NCI-H1417 (cell line): ENCODE measurements around the gene SMOC2.
A peak's percentile ranks its signal among the peaks of the same experiment; 100 is the strongest.
"Not testable (repeated sequence)": the region's sequence is repeated elsewhere in the genome, so short reads cannot be mapped to it uniquely, and the experiment has no call there.

ENCODE experiments used
- DNase-seq, 3 experiments: peaks; one replicate each; lab custom pipeline; 2025; lab: John Stamatoyannopoulos, UW

Gene SMOC2

DNA sequence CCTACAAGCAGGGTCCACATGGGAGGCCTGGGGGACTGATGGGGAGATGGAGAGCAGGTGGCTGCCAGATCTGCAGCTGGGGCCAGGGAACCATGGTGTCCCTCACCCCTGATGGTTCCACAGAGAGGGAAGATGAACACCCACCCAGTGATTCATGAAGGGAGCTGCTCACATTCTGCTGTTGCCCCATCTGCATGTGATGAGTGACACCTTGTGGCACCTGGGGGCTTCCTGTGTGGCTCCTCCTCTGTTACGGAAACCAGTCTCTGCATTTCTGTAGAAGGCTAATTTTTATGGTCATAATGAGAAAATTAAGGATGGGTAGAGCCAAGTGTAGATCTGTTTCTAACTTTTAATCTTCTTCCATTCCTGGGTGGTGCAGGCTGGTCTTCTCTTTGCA lies 217.1 kb downstream of the SMOC2 start:
- peak in 1 of 3 experiments; percentile 22 for DNase-seq

DNA sequence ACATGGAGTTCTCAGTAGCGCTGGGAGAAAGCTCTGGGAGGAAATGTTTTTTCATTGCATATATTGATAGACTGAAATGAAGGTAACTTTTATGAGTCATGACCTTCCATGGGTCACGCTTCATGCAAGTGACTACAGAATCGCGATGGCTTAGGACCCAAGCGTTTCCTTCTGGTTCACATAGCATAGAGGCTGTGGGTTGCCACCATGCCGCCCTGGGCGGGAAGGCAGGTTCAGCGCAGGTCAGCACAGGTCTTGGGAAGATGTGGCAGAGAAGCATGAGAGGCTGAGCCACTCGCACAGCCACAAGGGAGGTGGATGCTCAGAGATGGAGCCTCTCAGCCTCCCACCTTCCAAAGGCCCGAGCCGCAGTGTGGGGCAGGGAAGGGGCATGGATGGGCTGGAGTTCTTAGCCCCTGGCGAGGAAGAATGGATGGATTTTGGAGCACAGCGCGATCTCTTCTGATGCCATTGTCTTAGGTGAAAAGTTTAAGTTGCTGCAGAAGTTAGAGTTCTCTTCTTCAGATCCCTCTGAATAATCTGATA lies 219.5 kb downstream of the SMOC2 start:
- DNase-seq, result no peak

DNA sequence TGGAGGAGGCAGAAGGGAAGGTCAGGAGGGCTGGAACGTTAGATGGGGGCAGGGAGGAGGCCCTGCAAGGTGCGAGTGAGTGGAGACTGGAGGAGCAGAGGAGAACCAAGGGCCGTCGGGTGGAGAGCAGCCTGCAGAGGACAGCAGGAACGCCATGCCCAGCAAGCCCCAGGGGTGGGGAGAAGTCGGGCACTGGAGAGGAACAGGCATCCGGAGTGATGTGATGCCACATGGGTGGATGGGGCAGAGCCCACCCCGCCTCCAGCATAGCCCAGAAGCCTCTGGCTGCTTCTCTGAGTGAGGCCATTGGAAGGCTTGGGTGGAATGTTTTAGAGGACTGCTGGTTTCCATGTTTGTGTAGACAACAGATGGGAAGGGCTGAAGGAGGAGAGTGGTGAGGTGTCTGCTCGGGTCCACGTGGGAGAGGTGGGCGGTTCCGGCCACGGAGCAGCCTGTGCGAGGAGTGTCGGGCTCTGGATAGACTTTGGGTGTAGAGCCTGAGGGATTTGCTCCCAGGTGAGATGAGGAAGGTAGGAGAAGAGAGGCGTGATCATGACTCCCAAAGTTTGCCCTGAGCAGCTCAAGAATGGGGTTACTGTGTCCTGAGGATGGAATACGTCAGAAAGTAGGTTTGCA lies 221.4 kb downstream of the SMOC2 start:
- DNase-seq, result no peak

DNA sequence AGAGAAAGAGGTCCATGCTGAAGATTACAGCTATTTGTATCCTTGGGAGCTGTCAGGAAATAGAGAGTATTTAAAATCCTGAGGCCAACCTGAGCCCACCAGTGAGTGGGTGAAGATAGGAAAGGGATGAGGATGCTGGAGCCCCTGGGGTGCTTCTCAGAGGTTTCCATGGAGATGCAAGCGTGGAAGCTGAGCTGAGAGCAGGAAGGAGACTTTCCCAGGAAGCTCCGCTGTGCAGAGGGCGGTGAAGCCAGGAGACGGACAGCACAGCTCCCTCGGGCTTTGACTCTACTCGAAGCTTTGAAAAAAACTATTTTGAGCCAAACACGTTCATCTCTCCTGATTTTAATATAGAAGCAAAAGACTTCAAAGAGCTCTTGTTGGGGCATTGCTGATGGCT lies 222.1 kb downstream of the SMOC2 start:
- no peak for DNase-seq

DNA sequence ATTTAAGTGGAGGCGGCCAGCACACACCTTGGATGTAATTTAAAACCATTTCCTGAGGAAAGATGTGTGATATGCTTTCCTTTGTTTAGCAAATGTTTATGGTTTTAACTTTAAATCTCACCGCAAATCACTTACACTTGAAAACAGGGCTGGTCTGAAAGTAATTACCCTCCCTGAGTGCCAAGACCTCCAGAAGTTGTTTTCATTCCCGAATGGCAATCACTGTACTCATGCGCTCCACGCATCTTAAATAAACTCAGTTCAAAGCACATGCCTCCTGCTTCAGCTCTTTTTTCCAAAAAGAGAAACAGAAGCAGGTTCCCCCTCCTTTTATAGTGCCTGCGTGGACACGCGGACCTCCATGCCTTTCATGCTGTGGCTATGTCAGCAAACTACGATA lies 224.0 kb downstream of the SMOC2 start:
- peak in 1 of 3 experiments; percentile 71 for DNase-seq

DNA sequence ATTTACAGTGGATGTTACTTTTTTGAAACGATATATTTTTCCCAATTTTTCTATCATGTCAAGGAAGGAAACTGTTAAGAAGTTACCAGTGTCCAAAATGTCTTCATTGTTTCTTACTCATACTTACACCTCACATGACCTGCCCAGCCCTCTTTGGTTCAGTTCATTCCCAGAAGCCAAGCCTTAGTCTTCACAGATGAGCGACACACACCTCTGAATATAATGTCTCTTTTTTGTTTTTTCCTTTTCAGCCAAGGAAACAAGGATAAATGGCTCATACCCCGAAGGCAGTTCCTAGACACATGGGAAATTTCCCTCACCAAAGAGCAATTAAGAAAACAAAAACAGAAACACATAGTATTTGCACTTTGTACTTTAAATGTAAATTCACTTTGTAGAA lies 225.2 kb downstream of the SMOC2 start:
- DNase-seq, result no peak

DNA sequence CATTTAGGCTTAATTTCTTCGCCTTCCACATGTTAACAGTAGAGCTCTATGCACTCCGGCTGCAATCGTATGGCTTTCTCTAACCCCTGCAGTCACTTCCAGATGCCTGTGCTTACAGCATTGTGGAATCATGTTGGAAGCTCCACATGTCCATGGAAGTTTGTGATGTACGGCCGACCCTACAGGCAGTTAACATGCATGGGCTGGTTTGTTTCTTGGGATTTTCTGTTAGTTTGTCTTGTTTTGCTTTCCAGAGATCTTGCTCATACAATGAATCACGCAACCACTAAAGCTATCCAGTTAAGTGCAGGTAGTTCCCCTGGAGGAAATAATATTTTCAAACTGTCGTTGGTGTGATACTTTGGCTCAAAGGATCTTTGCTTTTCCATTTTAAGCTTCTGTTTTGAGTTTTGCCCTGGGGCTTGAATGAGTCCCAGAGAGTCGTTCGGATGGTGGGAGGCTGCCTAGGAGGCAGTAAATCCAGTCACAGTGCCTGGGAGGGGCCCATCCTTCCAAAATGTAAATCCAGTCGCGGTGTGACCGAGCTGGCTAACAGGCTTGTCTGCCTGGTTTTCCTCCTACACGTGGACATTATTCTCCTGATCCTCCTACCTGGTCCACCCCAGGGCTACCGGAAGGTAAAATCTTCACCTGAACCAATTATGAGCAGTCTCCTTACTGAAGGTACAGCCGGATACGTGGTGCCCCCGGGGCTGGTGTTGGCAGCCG lies 225.9 kb downstream of the SMOC2 start:
- DNase-seq, result peak in 1 of 3 experiments; percentile 31

DNA sequence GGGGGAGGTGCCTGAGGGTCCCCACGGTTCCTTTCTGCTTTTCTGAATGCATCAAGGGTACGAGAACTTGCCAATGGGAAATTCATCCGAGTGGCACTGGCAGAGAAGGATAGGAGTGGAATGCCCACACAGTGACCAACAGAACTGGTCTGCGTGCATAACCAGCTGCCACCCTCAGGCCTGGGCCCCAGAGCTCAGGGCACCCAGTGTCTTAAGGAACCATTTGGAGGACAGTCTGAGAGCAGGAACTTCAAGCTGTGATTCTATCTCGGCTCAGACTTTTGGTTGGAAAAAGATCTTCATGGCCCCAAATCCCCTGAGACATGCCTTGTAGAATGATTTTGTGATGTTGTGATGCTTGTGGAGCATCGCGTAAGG lies 226.4 kb downstream of the SMOC2 start:
- no peak for DNase-seq

DNA sequence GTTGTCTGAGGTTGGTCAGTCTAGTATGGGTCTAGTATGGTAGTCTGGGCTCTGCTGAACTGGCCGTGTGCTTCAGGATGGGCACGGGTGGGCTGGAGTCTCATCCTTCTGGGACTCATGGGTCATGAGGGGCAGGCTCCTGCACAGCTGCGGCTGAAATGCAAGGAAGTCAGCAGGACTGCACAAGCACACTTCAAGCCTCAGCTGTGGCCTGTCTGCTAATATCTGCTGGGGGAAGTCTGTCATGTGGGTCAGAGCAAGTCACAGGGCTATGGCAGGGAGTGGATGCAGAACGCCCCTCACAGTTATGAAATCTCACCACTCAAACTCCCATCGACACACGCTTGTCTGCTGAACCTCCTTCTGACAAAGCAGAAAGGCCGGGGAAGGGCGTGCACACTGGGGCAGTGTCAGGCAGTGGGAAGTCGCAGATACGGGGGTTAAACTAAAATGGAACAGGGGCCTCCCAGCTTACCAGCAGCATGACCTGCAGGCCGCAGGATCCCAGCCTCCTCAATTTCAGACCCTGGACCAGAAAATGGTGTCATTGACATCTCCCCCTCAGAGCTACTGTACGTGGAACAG lies 229.5 kb downstream of the SMOC2 start:
- no peak for DNase-seq

DNA sequence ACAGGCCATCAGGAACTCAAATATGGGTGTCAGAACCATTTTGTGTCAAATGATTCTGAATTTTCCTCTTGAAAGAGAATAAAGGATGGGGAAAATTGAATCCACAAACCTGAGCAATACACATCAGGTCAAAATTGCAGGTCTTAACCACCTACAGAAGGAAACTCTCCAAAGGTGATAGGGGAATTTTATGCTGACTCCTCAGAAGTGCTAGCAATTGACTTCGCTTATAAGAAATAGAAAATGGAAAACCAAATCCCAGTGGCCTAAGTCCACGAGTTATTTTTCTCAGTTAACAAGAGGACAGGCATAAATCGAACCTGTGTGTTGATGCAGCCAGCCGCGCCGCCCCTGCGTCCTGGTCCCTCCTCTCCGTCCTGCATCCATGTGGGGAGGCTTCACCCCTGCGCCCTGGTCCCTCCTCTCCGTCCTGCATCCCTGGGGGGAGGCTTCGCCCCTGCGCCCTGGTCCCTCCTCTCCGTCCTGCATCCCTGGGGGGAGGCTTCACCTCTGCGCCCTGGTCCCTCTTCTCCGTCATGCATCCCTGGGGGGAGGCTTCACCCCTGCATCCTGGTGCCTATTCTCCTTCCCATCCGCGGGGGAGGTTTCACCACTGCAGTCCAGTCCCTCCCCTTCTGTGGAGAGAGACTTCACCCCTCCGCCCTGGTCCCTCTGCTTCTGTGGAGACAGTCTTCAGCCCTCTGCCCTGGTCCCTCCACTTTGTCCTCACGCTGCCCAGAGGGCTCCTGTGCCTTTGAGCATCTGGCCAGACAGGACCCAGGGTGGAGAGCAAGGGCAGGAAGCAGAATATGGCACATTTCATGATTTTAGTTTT lies 230.3 kb downstream of the SMOC2 start:
- no peak for DNase-seq

DNA sequence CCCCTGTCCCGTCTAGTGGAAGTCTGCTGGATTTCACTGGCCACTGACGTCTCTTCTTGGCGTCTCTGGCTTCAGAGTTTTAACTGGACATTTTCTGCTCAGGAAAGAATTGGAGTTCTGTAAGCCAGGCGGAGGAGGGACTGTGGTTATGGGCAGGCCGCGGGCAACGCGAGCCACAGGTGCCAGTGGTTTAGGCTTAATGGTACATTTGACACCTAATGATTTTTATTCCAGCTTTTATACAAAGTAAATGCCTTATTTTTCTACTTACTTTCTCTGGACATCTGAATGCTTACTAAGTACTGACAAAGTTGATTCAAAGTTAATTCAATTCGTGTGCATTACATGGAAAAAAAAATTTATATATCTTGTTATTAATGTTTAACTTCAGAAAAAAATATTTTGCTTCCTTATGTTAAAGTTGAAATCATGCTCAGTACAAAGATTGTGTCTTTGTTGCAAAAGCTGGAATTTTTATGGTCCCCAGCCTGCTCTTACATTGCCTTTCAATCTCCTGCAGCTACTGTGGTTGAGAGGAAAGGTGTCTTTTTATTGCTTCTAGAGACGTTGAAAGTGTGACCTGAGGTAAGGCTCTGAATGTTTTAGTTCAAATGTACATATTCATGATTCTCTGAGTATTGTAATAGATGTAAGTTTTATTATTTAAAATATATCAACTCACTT lies 231.0 kb downstream of the SMOC2 start:
- DNase-seq, result no peak

DNA sequence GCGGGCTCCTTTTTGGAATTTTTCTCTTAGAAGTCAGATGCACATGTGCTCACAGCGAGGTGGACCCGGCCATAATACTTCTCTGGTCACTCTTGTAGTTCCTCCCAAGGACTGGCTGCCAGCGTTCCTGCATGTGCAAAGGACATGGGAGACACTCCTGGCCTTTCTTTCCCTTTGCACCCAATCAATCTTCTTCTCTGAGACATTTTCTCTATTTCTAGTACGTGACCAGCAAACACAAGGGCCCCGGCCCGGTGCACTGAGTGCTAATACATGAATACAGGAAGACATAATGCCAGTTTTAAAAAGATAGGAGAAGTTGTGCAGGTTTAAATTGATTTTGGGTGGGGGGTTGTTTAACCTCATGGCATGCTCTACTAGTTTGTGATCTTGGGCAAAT lies 233.6 kb downstream of the SMOC2 start:
- no peak for DNase-seq

DNA sequence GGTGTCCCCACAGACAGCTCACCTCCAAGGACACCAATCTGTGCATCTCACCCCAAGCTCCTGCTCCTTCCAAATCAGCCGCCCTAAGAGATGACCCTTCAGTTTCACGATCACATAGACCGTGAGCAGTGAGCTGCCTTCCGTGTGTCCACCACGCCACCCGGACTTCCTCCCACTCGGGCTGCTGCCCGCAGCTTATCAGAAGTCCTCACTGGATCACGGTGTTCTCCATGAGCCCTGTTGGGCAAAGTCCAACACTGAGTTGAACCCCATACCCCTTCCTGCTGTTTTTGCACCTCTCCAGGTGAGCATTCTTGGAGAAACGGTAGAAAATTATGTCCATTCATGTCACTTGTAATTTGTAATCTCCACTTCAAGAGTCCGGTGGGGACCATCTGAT lies 234.4 kb downstream of the SMOC2 start:
- no peak for DNase-seq

DNA sequence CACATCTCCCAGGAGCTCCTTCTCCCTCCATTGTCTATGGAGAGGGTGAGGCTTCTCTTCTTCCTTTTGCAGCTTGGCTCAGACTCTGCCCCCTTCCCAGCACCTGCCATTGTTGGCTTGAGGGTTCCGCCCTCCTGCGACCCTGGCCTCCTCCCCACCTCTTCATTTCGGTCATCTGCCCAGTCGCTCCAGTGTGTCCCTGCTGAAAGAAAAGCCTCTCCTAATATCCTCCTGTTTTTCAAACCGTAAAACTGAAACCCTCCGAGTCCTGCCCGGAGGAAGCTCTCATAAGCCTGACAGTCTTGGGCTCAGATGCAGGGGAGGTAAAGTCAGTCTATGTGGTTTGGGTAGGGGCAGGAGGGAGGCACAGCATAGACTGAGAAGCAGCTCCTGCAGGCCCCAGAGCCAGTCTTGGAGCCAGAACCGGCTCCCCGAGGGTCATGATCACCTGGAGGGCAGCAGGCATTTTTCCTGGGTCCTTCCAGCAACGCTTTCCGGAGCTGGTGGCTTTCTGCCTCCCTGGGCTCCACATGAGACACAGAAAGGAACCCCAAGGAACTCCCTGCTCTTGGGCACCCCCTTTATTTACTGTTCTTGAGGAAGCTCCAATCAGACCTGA lies 235.1 kb downstream of the SMOC2 start:
- DNase-seq, result no peak

DNA sequence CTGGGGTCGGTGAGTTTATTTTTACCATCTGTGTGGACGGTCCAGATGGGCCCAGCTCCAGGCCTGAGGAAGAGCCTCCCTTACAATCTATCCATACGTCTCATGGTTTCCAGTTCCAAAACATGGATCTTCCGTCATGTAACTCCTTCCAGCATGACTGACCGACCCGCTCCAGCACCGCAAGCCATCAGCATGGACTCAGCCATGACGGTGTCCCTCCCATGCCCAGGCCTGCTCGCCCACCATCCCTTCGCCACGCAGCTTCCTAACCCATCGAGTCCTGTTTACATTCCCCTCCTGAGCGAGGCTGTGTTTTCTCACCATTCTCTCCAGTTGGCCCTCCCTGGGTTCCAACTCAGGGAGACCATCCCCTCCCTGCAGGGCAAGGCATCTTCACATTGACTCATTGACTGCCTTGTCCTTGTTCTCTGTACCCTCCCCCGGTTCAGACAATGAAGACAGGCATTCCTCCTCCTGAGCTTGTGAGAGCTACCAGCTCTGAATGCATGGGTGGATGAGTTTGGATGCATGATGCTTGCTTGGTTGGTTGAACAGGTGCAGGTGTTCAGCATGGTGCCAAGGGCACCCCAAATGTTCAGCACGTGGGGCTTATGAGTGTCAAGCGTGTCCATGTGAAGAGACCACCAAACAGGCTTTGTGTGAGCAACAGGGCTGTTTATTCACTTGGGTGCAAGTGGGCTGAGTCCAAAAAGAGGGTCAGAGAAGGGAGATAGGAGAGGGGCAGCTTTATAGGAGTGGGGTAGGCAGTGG lies 235.8 kb downstream of the SMOC2 start:
- DNase-seq, result no peak

DNA sequence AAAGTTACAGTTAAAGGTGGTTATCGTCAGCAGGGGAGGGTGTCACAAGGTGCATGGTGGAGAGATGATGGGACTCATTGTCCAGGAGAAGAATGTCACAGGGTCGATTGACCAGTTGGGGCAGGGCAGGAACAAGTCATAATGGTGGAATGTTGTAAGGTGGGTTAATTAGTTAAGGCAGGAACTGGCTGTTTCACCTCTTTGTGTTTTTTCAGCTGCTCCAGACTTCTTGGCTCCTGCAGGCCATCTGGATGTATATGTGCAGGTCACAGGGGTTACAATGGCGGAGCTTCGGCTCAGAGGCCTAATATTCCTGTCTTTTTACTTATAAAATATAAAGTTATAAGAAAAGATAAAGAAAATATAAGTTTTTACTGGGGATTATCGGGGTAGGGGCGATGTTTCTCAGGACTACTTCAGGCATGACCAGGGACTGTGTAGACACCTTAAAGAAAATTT lies 236.4 kb downstream of the SMOC2 start:
- not testable (repeated sequence) for DNase-seq

DNA sequence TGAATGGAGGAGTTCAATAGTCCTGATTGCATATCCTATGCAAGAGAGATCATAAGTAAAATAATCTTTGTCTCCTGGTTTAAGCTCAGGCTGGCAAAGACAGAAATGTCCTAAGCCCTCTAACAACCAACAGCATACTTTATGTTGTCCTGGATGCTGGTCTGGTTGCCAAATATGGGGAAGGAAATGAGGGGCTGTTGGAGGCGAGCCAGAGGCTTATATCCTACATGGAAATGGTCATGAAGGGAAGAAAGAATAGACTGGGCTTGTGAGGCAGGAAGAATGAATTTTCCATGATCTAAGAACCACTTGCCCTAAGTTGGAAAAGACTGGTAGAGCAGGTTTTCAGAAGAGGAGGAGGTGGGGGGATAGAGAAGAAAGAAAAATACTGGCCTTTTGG lies 237.1 kb downstream of the SMOC2 start:
- DNase-seq, result peak in 1 of 3 experiments; percentile 38

DNA sequence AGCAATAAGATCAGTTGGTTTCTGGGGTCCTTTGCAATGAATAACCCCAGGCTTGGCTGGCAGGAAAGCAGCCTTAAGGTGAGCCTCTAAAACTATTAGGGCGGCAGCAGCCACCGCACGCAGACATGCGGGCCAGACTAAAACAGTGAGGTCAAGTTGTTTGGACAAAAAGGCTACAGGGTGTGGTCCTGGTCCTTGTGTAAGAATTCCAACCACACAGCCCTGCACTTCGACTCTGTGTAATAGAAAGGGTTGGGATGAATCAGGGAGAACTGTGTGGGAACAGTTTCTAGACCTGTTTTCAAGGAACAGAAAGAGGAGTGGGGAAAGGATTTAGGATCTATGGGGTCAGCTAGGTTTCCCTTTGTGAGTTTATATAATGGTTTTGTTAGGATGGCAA lies 237.6 kb downstream of the SMOC2 start:
- DNase-seq, result no peak

DNA sequence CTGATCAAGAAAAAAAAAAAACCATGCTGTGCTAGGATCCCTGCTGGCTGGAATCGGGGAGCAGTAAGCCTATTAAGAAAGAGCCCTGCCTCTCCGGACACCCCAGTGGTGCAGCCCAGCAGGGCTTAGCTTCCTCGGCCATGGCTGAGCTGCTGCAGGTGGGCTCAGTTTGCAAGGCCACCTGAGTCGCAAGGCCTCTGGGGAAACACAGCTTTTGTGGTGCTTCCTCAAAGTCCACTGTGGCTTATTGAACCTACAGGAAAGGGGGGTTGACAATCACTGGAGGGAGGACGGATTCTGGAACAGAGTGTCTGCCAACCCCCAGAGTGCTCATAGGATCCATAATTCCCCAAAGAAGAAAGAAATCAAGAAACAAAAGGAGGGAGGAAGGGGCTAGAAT lies 240.8 kb downstream of the SMOC2 start:
- no peak for DNase-seq

DNA sequence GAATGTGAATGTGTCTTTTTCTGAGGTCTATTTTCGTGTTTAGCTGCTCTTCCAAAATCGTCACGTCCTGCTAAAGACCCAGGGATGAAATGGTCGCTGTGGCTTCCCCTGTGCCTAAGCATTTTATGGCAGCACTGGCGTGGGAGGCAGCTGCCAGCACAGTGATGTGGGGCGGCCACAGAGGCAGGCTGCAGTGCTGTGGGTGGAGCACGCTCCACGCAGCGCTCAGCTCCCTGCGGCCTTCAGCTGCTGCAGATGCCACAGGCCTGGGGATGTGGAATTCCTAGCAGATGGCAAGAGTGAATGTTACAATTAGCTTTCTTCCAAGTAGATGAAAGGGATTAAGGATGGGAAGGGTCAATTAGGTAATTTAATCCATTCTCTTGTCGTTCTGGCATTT lies 242.6 kb downstream of the SMOC2 start:
- no peak for DNase-seq
